ENCODE data around the gene CLSTN2.
A peak's percentile ranks its signal among the peaks of the same experiment; 100 is the strongest.

Gene CLSTN2

DNA sequence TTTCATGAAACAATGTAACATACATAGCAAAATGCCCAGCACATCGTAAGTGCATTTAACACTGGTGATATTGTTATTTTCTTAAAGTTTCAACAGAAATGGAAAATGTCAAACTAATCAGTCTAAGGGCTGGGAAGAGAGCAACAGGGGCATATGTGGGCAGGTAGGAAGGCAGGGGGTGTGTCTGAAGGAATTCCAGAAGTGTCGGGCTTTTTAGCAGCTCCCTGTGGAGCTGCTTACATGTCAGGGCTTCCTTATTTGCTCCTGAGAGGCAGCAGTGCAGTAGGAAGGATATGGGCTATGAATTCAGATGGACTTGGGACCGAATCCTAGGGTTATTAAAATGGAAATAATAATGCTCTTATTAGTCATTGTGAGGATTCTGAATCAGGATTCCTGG lies 311.6 kb downstream of the CLSTN2 start:
- DNase-seq, result no peak

DNA sequence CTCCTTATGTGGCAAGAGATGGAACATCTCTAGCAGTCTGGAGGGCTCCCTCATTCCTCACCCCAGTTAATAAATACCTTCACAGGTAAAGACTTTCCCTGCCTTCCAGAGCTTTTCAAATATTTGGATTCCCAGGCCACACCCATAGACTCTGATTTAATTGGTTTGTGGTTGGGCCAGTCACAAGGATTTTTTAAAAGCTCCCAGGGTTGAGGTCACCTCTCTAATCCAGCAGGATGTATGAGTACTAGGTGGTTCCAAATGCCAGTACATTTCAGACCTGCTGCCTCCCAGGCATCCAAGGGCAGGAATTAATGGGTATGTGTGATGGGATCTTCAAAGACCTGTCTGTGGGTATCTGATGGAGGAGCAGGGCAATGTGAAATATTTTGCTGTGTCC lies 312.8 kb downstream of the CLSTN2 start:
- no peak for DNase-seq

- no peak for DNase-seq
Observed at GRCh38 chr3:140249188-140249587, 314.2 kb downstream of the CLSTN2 start.

DNA sequence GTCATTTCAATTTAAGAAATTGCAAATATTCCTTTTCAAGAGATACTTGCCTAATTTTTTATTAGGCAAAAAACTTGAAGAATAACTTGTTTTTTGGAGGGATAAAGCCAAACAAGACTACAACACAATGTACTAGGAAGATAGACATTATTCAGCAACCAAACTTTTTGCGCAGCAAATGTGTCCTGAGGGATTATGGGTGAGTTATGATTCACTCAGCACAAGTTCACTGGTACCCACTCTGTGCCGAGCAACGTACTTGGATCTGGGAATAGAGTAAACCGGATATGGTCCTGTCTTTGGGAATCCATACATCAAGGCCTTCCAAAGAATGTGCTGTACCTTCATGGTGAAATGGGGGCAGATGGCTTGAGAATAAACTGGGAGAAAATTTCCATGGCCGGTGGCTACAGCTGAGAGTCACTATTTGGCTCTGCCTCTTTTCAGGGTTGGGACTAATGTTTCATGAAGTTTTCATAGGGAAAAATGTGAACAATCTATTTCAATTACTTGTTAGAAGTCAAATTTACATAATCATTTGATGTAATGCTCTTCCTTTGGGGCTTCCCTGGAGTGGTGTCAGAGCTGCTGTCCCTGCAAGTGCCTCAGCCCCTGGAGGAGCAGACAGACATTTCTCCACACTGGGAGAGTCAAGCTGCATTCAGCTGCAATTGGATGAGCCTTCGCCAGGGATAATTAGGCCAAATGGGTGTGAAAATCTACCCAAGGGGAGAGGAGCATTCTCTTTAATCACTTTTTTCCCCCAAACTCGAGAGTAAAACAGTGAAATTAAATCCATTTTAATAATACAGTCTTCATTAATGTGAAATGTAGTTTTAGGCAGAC lies 315.2 kb downstream of the CLSTN2 start:
- DNase-seq, result no peak

- no peak for DNase-seq
Observed at GRCh38 chr3:140250945-140251344, 316.0 kb downstream of the CLSTN2 start.

- no peak for DNase-seq
Observed at GRCh38 chr3:140251678-140252077, 316.7 kb downstream of the CLSTN2 start.

DNA sequence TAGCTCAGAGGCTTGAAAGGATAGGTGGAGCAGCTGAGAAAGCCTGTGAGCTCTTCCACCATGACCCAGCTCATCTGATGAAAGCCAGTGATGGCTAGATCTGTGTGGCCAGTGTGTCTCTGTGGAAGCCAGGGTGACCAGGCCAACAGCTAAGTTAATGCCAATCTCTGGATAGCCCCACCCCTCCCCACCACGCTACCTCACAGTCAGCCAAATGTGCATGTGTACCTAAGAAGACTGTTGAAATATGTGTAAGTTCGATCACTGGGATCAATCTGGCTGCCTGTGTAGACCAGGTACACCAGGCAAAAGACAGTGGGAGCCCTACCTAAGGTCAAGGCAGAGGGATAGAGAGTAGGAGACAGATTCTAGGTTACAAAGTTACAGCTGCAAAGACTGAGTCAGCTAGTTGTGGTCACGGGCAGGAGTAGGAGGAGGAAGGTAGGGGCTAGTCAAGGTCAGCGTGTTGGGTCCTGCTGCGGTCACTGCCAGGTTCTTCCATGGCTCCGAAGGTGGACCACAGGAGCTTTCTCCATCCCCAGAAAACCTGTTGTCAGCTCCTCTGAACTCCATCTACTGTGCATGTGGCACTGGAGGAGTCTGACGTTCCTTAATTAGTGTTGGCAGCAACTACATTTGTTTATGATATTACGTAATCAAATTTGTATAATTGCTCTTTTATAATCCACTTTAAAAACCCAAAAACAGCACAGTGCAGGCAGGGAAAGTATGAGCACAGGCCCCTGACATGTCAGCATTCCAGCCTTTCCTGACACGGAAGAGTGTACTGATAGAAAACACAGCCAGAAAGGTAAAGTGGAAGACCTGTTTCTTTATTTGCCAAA lies 318.0 kb downstream of the CLSTN2 start:
- DNase-seq, result no peak

DNA sequence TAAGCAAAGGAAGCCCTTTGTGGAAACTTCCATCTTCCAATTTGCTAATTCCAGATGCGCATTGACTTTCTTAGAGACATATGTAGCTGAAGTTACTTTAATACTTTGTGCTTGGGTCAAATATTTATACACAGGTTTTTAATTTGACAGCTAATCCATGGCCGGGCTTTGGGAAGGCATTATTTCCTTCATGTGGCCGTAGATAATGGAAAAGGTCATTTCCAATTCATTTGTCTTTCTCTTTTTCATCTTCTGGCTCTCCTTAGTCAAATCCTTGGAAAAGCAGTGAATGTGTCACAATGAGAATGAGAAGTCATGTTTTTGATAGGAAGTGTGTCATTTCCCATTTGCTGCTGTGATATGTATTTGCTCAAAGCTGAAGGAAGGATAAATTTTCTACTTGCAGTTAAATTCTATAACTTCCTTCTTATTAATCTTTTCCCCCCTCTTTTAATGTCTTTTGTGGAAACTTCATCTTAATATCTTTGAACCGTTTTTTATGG lies 323.3 kb downstream of the CLSTN2 start:
- DNase-seq, result no peak

DNA sequence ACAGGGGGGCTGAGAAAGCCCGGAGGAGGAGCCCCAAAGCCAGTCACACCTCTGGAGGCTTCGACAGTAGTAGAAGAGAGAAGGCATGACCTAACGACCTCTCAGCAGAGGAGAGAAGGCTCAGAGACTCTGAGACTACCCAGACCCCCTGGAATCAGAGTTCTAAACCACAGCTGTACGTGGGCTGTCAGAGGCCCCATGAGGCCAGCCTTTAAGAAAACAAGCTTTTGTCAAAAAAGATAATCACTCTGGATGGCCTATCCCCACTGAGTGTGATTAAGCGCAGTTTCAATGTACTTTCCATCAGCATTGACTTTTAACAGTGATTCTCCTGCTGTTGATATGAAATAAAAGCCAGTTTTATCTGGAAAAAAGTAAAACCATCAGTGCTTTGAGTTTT lies 330.3 kb downstream of the CLSTN2 start:
- no peak for DNase-seq

- no peak for DNase-seq
Observed at GRCh38 chr3:140268103-140268502, 333.1 kb downstream of the CLSTN2 start.

- no peak for DNase-seq
Observed at GRCh38 chr3:140268610-140269009, 333.6 kb downstream of the CLSTN2 start.

DNA sequence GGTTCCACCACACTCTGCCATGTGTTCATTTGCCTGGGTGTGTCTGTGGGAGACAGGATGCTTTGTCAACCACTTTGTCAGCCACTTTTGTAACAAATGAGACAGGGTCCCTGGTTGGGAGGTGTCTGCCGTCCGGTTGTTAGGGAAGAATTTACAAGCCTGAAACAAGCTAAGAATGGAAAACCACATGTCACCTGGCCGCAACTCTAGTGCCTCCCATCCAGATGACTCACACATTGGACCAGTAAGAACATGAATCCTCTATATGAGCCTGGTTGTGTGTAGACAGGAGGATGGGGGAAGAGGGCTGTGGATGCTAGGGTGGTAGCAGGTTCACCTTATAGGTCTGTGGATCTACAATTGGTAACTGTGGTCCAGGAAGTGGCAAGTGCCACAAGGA lies 335.3 kb downstream of the CLSTN2 start:
- DNase-seq, result no peak

GRCh38 chr3:140273542-140274195 lies 338.7 kb downstream of the CLSTN2 start:
- DNase-seq, result no peak

GRCh38 chr3:140274429-140274828 lies 339.4 kb downstream of the CLSTN2 start:
- no peak for DNase-seq

DNA sequence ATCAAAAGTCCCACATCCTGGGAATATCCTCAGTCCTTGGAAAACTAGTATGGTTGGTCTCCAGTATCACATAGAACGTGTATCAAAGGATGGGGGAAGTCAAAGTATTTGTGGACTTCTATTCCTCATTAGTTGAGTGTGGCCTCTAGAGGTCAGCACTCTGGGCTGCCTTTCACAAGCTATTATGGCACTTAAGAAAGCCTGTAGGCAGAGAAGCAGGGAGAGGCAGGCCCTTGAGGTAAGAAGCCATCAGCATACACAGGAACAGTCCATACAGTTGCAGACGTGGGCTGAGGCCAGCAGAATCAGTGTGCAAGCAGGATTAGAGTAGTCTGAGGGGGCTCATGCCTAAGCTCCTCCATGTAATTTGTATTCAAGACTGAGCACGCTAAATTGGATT lies 341.7 kb downstream of the CLSTN2 start:
- peak; percentile 39 for DNase-seq

DNA sequence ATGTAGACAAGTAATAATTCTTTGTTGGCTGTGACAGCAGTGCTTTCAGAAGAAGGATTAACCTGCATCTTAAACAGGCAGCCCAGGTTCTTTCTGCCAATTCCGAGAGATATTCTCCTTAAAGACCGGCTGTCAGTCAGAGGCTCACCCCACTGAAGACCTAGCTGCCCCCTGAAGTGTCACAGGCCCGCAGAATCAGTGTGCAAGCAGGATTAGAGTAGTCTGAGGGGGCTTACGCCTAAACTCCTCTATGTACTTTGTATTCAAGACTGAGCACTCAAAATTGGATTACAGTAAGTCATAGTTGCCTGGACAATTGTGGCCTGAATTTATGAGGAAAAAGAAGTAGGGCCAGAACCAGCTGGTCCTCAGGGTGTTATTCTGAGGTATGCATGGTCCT lies 342.9 kb downstream of the CLSTN2 start:
- no peak for DNase-seq

DNA sequence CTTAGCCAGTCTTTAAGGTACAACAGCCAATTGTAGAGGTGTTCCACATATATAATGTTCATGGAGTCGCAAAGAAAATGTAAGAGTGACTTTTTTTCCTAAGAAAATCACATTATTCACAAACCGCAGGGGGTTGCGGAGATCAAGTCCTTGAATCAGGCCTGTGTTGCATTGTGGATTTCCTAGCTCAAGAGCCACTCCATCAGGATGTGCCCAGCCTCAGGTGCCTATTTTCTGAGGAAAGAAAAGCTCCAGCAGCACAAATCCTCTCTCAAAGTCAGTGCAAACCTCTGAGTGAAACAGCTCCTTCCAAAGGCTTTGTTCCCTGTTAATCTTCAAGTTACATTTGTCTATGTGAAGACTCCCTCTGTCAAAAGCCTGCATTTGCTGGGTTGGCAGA lies 349.4 kb downstream of the CLSTN2 start:
- DNase-seq, result no peak

- no peak for DNase-seq
Observed at GRCh38 chr3:140285380-140285779, 350.4 kb downstream of the CLSTN2 start.

GRCh38 chr3:140288595-140288994 lies 353.6 kb downstream of the CLSTN2 start:
- DNase-seq, result no peak

DNA sequence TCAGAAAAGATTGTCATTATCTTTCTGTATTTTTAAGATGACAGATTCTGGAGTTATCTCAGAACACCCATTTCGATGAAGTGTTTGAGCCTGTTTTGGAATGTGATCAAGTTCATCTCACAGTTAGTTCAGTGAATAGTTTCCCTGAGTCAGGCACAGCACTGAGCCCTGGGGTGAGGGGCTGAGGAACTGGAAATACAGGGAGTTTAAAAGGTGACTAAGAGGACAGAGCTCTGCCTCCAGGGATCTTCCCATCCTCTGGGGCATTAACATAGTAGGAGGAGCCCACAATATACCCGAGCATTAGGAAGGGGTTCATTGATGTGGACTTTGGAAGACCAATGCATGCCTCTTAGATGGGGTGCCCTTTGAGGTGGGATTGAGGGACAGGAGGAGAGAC lies 355.1 kb downstream of the CLSTN2 start:
- no peak for DNase-seq

DNA sequence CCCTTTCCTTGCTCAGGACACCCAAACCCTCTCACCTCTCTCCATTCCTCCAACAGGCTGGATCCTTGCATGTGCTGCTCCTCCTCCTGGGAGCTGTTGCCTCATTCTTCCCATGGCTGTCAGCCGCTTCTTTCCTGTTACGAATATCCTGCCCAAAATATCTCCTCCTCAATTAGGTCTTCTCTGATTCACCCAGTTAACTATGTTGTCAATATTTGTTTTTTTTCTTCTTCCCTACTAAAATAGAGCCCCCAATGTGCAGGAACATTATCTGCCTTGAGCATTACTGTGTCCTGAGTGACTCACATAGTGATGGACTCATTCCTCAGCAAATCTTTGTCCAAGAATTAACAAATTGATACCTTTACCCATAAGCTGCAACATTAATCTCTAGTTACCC lies 357.2 kb downstream of the CLSTN2 start:
- DNase-seq, result no peak

GRCh38 chr3:140292684-140293083 lies 357.7 kb downstream of the CLSTN2 start:
- no peak for DNase-seq

DNA sequence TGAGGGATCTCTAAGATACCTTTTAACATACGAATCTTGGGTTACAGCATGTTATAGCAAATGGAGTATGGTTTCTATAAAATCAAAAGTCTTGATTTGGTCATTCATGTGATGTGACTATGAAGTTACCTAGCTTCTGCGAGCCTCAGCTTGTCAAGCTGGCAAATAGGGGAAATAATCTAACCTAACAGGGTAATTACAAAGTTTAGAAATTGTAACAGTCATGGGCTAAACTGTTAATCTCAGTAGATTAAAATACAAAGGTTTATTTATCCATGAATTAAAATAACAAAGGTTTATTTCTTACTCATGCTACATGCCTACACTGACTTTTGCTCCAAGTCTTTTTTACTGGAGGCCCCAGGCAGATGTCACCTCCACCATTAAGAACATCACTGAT lies 359.1 kb downstream of the CLSTN2 start:
- DNase-seq, result no peak

Measured in hematopoietic multipotent progenitor cell treated with erythropoietin and hydrocortisone succinate and interleukin-3 and kit ligand, for 4 days (in vitro differentiated cells).